ENCODE data around the gene FOXR1.
A peak's percentile ranks its signal among the peaks of the same experiment; 100 is the strongest.

Gene FOXR1

GRCh38 chr11:119028346-119029068 lies 56.9 kb downstream of the FOXR1 start:
- DNase-seq: no peak

- DNase-seq: no peak
Measured at GRCh38 chr11:119029069-119029339, 57.4 kb downstream of the FOXR1 start.

DNA sequence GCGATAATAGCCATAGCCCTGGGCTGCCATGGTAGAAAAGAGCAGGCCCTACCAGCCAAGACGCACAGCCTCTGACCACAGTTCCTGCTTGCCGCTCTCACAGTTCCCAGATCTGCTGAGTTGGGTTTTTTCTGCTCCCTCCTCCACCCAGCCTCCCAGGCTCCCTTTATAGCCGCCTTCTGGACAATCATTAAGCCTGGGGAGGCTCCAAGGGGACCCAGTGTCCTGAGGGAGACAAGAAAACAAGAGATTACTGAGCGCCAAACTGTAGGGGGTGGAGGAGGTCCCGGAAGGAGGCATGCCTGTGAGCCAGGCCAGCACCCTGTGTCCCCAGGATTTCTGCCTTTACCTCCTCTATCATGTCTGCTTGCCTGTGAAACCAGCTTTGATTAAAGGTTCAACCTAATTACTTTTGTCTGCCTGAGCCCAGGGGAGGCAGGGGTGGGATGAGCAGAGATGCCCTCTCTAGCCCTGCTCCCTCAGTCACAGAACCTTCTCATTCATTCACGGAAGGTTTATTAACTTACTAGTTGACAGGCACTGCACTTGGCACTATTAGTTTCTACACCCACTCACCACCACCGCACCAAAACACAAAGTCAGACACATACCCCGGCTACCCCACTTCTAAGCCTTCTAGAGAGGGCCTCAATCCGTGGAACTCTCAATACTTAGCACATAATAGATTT lies 57.9 kb downstream of the FOXR1 start:
- DNase-seq: no peak

- no peak for DNase-seq
Measured at GRCh38 chr11:119030029-119030328, 58.4 kb downstream of the FOXR1 start.

DNA sequence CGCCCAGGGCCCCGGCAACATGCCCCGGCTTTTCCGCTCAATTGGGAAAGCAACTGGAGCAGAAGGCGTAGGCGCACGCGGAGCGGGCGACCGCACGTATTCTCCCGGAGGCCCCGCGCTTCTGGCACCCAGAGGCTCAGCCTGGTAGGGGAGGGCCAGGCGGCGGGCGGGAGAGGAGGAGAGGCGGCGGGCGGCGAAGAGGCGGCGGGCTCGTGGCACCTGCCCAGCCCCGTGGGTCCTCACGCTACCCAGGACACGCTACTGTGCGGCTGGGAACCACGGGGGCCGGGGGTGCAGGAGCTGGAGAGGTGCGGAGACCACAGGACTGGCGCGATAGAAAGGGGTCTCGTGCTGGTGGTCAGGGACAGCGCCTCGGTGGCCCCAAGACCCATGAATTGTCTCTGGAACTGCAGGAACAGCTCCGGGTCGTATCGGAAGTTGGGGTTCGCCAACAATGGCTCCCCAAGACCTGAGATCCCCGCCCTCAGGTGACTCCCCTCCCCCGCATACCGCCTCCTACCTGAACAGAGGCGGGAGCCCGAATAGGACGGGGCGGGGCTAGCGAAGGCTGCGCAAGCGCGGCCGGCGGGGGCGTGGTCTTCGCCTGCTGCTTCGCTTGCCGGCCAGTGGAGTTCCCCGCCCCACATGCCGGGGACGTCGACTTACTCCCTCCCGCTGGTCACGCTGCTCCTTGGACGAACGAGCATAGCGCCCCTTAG lies 58.9 kb downstream of the FOXR1 start, which contains the start of gene SLC37A4:
TSS of gene SLC37A4 (minus strand) at position 549 of the 719 bp plus-strand sequence.
- peak; percentile 96 for DNase-seq

Data from NCI-H510A treated with DMSO at 0.1 percent for 48 hours (cell line).